Neural progenitor cell (in vitro differentiated cells): ENCODE measurements around the gene PANX1.

Source experiments
- CTCF ChIP-seq: fragments of 200-600 bp; sonication (generic); IDR thresholded peaks from 2 replicates; pipeline ENCODE4 v1.5.1; 2017; ENCODE audit warnings: antibody characterized with exemption, mild to moderate bottlenecking
- EZH2 ChIP-seq: fragments of 200-600 bp; sonication (generic); IDR thresholded peaks from 2 replicates; pipeline ENCODE4 v1.6.1; 2017; ENCODE audit warnings: antibody characterized with exemption, mild to moderate bottlenecking, moderate library complexity

DNA sequence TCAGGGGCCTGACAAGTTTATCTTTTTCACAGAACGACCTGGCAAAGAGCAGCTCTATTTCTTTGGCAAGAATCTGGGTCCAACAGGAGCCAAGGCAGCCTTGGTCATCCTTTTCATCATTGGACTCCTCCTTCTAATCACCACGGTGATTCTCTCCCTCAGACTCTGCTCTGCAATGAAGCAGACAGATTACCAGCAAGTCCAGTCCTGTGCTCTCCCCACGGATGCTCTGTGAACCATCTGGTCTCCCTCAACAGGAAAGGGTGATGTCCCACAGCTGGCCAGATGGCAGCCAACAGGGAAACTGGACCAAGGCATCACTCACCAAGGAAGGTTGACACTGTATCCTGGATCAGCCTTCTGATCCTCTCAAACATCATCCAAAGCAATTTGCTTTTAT, 17.0 kb upstream of the PANX1 start:
- TF ChIP-seq CTCF (no peak), EZH2 (no peak)
